DMS53 treated with DMSO at 0.1 percent for 48 hours (cell line): Measurements from ENCODE around the gene L3MBTL4.
A peak's percentile ranks its signal among the peaks of the same experiment; 100 is the strongest.
"Not testable (repeated sequence)": the region's sequence is repeated elsewhere in the genome, so short reads cannot be mapped to it uniquely, and the experiment has no call there.

Experiments used
- DNase-seq: peaks from one replicate; lab custom pipeline; 2025; ENCODE audit not compliant: unreplicated experiment; lab: John Stamatoyannopoulos, UW

L3MBTL4 gene

DNA sequence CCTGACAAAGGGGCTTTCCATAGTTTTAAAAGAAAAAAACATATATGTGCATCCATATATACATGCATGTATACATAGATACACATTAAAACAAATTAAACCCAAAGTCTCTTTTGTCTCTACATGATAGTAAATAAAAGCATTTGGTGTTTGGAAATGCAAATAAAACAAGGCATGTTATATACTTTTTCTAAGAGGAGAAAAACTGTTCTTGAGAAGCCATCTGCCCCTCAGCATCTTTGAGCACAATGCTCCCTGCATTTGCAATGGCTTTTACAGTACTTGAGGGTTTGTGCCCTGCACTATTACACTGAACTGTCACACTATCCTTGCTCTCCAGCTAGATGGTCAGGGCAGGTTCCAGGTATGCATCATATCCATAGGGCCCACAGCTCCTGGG lies 210.2 kb downstream of the L3MBTL4 start:
- DNase-seq = no peak

DNA sequence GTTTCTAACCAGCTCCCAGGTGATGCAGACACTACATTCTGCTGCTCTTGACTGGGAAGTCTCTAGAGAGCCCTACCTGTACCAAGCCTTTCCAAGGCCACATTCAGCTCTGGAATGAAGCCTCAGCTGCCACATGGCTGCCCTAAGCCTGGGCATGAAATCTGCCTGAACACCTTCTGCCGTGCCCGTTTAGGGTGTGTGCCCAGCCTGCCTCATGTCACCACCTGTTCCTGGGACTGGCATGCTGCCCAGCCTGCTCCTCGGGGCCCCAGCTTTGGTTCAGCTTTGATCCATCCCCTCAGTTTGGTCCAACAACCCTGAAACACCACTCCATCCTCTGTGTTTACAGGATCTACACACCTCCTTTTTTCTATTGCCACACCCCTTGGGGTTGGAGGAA lies 210.9 kb downstream of the L3MBTL4 start:
- peak; percentile 24 for DNase-seq

DNA sequence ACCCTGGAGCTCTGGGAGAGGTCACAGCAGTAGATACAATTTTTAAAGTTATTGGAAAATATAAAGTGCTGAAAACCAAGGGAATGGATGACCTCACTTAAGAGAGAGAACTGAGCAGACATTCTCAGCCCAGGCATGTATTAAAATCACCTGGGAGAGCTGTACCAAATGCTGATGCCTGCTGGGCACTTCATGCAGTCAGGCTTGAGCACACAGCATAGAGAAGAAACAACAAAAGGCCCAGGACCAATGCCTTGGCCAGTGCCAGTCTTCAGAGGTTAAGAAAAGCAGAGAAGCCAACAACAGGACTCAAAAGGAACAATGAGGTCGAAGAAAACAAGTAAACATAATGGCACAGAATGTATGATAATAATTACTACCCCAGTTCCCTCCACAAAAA lies 211.8 kb downstream of the L3MBTL4 start:
- DNase-seq = no peak

DNA sequence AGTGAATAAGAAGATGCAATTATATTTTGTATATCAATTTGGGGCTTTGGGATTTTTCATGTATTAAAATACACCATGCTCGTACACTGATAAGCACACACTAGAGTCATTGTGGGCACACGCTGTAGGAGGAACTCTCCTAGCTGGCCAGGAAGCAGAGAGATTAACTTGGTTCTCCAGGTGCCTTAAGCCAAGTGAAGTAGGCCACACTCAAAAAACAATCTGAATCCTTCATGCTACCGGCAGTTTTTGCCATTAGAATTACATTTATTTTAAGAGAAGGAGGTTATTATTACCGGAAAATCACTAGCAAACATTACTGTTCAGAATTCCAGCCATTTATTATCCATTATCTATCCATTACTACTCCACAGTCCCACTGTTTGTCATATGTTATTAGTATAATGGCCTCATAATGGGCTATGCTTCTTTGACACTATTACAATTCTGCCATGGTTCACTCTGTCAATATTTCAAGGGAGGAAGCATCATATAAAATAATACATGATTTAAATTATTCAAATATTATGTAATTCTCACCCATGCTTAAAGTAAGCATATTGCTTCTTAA lies 214.4 kb downstream of the L3MBTL4 start:
- DNase-seq = no peak

DNA sequence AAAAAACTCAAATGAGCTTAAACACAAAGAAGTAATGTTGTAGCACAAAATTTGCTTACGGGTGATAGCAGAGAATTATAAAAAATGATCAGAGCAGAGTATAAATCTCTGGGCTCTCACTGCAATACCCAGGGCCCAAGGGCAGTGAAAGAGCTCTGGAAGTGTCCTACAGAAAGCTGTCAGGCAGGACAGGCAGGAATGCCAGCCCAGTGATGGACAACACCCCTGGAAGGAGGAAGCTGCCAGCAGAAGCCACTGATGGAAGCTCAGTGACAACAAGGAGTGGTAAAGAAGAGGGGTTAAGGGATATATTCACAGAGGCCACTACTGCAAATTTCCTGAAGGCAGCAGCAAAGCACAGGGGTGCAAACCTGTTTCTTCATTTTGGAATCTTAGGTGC lies 214.9 kb downstream of the L3MBTL4 start:
- no peak for DNase-seq

DNA sequence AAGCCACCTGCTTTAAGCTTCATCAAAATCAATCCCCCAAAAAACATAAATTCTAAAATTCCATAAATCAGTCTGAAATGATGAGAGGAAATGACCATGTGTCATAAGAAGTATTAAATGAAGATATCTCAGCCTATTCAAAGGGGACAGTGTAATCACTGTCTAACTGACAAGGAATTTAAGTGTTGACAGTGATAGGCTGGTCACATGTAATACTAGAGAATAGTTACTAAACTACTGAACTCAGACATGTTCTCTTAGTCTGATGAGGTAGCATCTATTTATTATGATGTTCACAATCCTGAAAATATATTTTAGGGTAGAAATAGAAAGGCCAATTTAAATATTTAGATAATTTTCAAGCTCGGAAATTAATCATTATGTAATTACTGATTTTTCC lies 216.1 kb downstream of the L3MBTL4 start:
- no peak for DNase-seq

DNA sequence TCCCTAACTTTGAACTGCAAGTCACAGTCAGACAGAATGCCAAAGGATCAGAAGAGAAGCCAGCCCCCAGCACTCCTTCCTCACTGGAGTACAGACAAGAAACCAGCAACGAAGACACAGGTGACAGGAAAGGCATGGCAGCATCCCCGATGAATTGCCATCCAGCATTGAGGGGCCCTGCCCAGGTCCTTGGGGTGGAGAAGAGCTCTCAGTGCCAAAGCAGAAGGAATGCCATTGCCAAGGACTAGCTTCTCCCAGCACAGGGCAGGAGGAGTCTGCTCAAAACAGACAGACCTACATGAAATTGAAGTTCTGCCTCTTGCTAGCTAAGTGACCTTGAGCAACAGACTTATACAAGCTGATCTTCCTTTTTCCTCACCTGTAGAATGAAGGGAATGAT lies 220.1 kb downstream of the L3MBTL4 start:
- DNase-seq = no peak

DNA sequence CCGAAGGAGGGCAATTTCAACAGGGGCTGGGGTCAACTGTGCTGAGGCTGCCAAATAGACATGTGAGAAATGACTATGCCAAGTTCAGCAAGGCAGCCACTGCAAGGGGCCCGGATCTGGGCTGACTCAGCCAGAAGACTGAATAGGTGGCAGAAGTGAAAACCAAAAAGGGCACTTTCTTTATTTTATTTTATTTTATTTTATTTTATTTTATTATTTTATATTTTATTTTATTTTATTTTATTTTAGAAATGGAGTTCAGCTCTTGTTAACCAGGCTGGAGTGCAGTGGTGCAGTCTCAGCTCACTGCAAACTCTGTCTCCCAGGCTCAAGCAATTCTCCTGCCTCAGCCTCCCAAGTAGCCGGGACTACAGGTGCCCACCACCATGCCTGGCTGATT lies 228.9 kb downstream of the L3MBTL4 start:
- DNase-seq = not testable (repeated sequence)

DNA sequence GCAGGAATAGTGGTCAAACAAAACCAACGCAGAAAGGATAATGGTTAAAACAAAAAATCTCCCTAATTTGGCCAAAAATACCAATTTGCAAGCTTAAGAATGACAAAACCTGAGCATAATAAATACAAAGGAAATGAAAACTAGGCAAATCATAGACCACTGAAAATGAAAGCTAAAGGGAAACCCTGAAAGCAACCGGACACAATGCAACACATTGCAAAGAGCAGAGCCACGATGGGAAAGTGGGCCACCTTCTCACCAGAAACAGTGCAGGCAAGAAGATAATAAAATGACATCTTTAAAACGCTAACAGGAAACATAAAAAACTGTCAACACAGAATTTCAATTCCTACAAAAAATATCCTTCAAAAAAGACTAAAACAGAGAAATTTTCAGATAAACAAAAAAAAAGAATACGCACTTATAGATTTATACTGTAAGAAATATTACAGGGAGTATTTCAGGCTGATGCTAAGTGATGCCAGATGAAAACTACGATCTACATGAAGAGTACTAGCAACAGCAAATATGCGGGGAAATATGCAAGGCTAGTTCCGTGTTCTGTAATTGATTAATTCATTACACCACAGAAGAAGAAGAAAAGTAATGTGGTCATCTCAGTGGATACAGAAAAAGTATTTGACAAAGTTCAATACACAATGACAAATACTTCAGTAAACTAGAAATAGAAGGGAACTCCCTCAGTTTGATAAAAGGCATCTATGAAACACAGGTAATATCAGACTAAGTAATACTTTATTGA lies 239.5 kb downstream of the L3MBTL4 start:
- no peak for DNase-seq

DNA sequence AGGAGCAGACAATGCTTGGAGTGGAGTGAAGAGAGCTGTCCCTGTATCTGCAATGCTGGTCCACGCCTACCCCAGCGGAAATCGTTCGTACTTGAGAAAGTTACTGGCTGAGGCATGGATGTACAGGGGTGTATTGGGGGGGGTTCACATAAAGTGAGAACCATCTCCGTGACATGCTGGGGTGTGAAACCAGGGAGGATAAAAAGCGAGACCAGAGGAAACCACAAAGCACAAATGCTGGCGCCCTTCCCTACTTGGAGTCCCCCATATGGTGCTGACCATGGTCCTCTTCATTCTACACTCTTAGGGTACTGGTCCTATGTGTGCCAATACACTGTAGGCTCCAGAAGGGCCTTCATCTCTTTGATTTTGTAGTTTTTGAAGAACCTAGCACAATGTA lies 244.1 kb downstream of the L3MBTL4 start:
- no peak for DNase-seq

DNA sequence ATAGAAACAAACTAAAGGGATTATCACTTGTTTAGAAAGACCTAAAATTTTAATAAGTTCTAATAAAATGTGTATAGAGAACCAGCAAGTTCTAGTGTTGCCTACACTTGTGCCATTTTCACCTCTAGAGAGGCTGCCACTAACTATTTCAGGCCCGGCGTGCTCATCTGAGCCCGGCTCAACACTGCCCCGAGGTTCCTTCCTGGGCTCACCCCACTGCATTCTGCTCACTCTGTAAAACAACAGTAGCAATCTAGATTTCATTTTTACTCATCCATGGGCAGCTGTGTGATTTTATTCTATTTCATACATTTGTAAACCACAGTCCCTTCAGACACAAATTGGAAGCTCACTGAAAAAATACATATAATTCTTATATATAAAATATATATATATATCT lies 253.2 kb downstream of the L3MBTL4 start:
- DNase-seq = no peak

DNA sequence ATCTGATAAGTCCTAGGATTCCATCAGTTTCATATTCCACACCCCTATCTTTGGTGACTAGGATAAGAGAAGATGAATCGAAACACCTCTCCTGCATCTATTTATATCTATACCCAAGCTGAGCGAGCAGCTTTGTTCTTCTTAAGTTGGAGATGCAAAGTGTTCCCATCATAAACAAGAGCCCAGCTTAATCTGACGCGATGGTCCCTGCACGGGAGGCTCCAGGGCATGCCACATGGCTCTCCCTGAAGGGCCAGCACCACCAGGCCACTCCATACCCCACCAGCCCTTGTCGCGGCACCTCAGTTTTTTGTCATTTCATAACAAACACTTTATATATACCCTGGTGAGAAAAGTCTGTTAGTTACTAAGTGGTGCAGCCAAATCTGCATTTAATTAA lies 255.3 kb downstream of the L3MBTL4 start:
- no peak for DNase-seq

DNA sequence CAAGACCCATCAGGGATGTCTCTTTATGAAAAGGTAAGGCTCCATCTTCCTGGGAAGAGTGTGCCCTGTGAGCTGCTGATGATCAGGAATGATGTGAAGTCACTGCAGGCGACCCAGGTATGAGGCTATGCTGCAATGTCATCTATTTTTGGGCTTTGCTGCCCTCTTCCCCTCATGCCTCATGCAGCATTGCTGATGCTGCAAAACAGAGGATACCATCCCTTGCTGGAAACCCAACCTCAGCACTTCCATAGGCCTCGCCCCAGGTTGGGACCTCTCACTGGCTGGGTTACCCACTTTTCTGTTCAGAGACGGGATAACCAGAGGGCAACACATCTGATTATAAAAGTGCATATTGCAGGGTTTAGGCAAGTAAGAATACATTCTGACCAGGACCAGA lies 255.8 kb downstream of the L3MBTL4 start:
- no peak for DNase-seq

DNA sequence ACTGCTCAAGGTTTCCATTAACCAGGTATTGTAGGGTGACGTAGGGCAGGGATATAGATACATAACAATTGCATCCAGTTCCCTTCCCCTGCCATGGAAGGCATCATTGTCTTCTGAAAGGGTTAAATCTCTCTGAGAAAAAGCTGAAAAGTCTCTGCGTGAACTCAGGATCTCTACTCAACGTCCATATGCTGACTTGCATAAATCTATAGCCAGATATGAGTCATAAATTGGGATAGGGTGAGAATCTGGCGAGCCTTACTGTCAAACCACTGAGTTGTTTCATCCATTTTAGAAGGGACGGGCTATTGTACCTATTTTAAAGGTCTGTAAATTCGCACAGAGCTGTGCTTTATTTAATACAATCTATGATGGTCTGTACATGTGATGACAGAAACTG lies 258.3 kb downstream of the L3MBTL4 start:
- no peak for DNase-seq

DNA sequence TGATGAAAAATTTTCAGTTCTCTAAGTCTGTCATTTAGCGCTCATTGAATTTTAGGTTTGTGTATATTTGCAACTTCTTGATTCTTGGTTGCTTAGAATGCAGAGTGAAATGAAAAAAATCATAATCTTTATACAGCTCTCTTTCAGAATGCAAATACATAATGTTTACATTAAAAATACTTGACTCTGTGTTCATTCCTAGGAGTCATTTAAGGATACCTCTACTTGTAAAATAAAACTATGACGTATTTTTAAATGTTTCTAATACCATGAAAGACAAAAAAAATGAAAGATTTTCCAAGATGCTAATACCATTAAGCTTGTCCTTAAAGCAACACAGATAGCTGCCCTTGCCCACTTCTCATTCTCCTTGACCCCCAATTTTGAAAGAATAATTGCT lies 259.0 kb downstream of the L3MBTL4 start:
- no peak for DNase-seq

DNA sequence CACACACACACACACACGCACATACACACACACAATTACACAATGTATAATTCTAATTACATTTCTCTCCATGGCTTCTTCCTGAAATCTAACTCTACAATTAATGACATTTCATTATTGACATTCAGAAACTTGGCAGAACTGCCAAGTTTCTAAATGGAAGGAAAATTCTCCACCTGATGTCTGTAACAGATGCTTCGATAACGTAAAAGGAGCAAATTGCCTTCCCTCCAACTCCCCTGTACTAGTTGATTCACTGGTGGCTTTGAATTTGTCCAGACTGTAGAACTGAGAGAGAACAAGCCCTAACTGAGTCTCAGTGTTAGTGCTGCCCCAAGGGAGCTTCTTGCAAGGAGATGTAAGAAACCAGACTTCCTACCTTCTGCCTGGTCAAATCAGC lies 264.3 kb downstream of the L3MBTL4 start:
- DNase-seq = no peak

DNA sequence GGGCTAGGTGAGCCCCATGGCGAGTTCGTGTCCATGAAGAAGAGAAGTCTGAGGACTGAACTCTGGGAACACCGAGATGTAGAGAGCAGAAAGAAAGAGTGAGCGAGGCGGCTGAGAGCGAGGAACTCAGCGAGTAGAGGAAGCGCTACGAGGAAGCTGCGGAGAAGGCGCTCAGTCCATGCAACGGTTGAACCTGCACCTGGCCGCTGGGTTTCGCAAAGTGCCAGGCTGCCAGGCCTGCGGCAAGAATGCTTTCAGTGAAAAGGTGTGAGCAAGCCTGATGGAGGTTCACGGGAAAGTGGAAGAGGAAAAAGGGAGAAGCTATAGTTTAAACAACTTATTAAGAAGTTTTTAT lies 268.4 kb downstream of the L3MBTL4 start:
- no peak for DNase-seq

DNA sequence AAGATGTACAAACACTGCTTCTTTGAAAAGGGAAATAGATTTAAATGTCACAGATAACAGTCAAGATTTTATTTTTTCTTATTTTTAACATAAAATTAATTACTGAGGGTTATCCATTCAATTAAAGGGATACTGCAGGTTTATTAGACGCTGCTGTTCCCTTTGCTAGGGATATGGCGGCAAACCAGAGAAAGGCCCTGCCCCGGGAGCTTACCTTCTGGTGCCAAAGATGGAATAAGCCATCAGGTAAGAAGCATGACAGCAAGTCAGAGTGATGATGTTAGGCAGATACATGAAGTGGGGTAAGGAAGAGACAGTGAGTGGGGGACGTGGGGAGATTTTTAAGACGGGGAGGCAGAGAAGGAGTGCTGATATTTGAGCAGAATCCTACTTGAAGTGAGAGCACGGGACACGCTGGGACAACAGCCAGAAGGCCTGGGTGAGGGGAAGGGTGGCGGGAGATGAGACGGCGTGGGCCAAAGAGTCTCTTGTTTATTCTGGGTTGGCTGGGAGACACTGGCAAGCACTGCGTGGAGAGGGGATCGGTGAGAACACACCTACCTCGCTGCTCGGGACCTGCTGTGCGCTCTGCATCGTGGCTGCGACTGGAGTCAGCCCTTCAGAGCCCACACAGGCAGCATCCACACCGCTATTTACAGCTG lies 268.9 kb downstream of the L3MBTL4 start:
- DNase-seq = no peak

DNA sequence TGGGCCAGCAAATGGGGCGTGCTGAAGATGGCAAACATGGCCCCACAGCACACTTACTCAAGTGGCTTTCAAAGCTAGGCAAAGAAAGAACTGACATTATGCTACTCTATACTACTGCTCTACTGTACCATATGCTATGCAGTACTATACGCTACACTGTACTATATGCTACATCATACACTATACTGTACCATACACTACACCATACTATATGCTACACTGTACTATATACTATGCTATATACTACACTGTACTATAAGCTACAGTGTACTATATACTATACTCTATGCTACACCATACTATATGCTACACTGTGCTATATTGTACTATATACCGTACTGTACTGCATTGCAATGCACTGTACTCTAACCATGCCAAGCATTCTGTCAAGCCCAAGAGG lies 275.7 kb downstream of the L3MBTL4 start:
- no peak for DNase-seq

DNA sequence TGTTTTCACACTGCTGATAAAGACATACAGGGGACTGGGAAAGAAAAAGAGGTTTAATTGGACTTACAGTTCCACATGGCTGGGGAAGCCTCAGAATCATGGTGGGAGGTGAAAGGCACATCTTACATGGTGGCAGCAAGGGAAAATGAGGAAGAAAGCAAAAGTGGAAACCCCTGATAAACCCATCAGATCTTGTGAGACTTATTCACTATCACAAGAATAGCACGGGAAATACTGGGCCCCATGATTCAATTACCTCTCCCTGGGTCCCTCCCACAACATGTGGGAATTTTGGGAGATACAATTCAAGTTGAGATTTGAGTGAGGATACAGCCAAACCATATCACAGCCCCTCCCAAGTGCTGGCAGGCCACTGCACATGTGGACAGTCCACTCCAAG lies 278.8 kb downstream of the L3MBTL4 start:
- not testable (repeated sequence) for DNase-seq

DNA sequence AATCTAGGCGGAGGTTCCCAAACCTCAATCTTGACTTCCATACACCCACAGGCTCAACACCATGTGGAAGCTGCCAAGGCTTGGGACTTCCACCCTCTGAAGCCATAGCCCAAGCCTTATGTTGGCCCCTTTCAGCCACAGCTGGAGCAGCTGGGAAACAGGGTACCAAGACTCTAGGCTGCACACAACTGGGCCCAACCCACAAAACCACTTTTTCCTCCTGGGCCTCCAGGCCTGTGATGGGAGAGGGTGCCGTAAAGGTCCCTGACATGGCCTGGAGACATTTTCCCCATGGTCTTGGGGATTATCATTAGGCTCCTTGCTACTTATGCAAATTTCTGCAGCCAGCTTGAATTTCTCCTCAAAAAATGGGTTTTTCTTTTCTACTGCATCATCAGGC lies 279.7 kb downstream of the L3MBTL4 start:
- not testable (repeated sequence) for DNase-seq

DNA sequence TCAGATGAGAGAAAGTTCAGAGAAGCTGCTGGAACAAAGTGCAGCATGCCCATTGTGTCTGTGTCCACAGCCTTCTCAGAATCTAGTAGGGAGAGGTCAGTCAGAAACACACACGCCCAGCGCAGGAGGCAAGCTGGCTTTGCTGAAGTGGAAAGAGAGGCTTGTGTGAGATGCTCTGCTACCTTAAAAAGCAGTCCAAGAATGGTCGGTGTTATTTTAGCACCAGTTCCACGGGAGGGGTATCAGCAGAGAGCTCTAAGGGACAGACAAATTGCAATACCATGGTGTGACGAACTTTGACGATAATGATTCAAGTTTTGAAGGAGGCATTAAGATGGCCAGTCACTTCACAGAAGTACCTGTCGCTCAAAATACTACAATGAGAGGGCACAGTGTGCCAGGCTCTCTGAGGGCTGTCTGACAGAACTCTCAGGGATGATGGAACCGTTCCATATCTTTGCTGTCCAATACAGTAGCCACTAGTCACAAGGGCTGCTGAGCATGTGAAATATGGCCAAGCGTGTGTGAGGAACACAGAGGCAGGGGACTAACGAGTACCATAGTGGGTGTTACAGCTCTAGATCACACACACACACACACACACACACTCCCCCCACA lies 281.9 kb downstream of the L3MBTL4 start:
- DNase-seq = no peak
